HEK293T (cell line): Measurements from ENCODE around the gene LARP4B.

Source experiments
- CTCF ChIA-PET: fragments of 350-600 bp; formaldehyde crosslinking; extraction: SDS; loops from one replicate; lab custom pipeline; 2021; ENCODE audit warnings: antibody characterized with exemption, inconsistent platforms; lab: Yijun Ruan, JAX
- POLR2A ChIA-PET: fragments of 350-600 bp; formaldehyde crosslinking; extraction: SDS; loops from one replicate; lab custom pipeline; 2020; ENCODE audit warnings: antibody characterized with exemption, inconsistent platforms; lab: Yijun Ruan, JAX
- DNase-seq: peaks from one replicate; pipeline ENCODE4 v3.0.0; 2012; ENCODE audit warnings: mixed read lengths; ENCODE audit errors: extremely low spot score
- ARNT ChIP-seq: fragments of 450-650 bp; IDR thresholded peaks from 2 replicates; pipeline ENCODE4 v1.6.1; 2017; ENCODE audit warnings: mild to moderate bottlenecking
- BHLHE40 ChIP-seq: fragments of 450-650 bp; IDR thresholded peaks from 2 replicates; pipeline ENCODE4 v1.6.1; 2016; ENCODE audit warnings: mild to moderate bottlenecking, moderate library complexity, borderline replicate concordance
- CTBP1 ChIP-seq: fragments of 450-650 bp; IDR thresholded peaks from 2 replicates; pipeline ENCODE4 v1.6.1; 2016; ENCODE audit warnings: borderline replicate concordance
- ELF4 ChIP-seq: fragments of 450-650 bp; IDR thresholded peaks from 2 replicates; pipeline ENCODE4 v1.6.1; 2017; ENCODE audit warnings: antibody characterized with exemption
- FOXA1 ChIP-seq: fragments of 450-650 bp; IDR thresholded peaks from 2 replicates; pipeline ENCODE4 v1.6.1; 2016; ENCODE audit warnings: mild to moderate bottlenecking
- FOXK2 ChIP-seq: fragments of 450-650 bp; IDR thresholded peaks from 2 replicates; pipeline ENCODE4 v1.6.1; 2016; ENCODE audit warnings: mild to moderate bottlenecking
- FOXM1 ChIP-seq: fragments of 450-650 bp; IDR thresholded peaks from 2 replicates; pipeline ENCODE4 v1.6.1; 2017; ENCODE audit warnings: mild to moderate bottlenecking, borderline replicate concordance
- HDGF ChIP-seq: fragments of 450-650 bp; IDR thresholded peaks from 2 replicates; pipeline ENCODE4 v1.6.1; 2017; ENCODE audit warnings: antibody characterized with exemption, borderline replicate concordance
- L3MBTL2 ChIP-seq: fragments of 450-650 bp; conservative IDR thresholded peaks from 2 replicates; pipeline ENCODE4 v1.6.1; 2016; ENCODE audit warnings: mild to moderate bottlenecking
- LEF1 ChIP-seq: fragments of 450-650 bp; IDR thresholded peaks from 2 replicates; pipeline ENCODE4 v1.6.1; 2017; ENCODE audit warnings: mild to moderate bottlenecking, borderline replicate concordance
- NFRKB ChIP-seq: fragments of 450-650 bp; IDR thresholded peaks from 2 replicates; pipeline ENCODE4 v1.6.1; 2016; ENCODE audit warnings: mild to moderate bottlenecking, moderate library complexity
- SP1 ChIP-seq: fragments of 450-650 bp; IDR thresholded peaks from 2 replicates; pipeline ENCODE4 v1.6.1; 2017
- SUZ12 ChIP-seq: fragments of 450-650 bp; IDR thresholded peaks from 2 replicates; pipeline ENCODE4 v1.6.1; 2016; ENCODE audit warnings: mild to moderate bottlenecking
- TARDBP ChIP-seq: fragments of 450-650 bp; IDR thresholded peaks from 2 replicates; pipeline ENCODE4 v1.6.1; 2016
- ZNF384 ChIP-seq: fragments of 450-650 bp; IDR thresholded peaks from 2 replicates; pipeline ENCODE4 v1.6.1; 2016
- TF ChIP-seq, protein P1 (sequence below): fragments of 450-650 bp; IDR thresholded peaks from 2 replicates; pipeline ENCODE4 v1.6.1; 2016

The LARP4B gene

GRCh38 chr10:780536-781524, 150.7 kb downstream of the LARP4B start:
- ChIA-PET CTCF (no interaction called here), POLR2A (no interaction called here)
- no peak for DNase-seq
- no peak for TF ChIP-seq SP1
- TF ChIP-seq FOXM1, result no peak
- TF ChIP-seq NFRKB, result no peak
- TF ChIP-seq FOXK2, result no peak
- no peak for TF ChIP-seq TARDBP
- no peak for TF ChIP-seq SUZ12
- no peak for TF ChIP-seq FOXA1
- TF ChIP-seq, protein P1, sequence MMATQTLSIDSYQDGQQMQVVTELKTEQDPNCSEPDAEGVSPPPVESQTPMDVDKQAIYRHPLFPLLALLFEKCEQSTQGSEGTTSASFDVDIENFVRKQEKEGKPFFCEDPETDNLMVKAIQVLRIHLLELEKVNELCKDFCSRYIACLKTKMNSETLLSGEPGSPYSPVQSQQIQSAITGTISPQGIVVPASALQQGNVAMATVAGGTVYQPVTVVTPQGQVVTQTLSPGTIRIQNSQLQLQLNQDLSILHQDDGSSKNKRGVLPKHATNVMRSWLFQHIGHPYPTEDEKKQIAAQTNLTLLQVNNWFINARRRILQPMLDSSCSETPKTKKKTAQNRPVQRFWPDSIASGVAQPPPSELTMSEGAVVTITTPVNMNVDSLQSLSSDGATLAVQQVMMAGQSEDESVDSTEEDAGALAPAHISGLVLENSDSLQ, result no peak
- TF ChIP-seq BHLHE40, result no peak
- no peak for TF ChIP-seq CTBP1
- no peak for TF ChIP-seq HDGF
- TF ChIP-seq ARNT, result no peak
- no peak for TF ChIP-seq ELF4
- TF ChIP-seq L3MBTL2, result no peak
- TF ChIP-seq ZNF384, result no peak
- TF ChIP-seq LEF1, result no peak

DNA sequence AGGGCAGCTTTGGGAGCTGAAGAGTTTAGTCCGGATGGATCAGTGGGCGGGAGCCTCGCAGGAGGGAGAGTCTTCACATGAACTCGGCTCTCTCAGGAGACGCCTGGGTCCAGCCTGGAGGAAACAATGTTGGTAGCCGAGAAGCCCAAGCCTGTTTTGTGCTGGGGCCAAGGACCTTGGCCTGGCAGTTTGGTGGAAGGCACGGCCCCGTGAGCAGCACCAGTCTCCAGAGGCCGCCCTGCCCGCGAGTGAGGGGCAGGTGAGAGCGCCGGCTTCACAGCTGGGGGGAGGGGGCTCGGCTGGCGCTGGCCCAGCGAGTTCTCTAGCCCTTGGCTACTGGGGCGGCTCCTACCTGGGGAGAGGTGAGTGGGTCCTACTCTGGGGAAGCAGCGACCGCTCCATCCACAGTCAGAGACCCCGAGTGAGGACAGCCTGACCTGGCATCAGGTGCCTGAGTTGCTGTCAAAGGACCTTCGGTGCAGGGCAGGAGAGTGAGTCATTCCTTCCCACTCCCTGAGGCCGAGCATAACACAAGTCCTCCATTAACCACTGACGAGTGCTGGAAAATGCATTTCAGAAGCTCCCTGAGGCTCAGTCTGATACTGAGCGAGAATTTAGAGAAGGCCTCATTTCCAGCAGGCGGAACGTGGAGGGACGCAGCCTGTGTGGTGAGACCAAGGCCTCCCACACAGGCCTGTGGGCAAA, 152.7 kb downstream of the LARP4B start:
- DNase-seq, result no peak
- ChIA-PET CTCF (no interaction called here), POLR2A (no interaction called here)
- TF ChIP-seq ELF4 (no peak), LEF1 (no peak), HDGF (no peak), BHLHE40 (no peak), ZNF384 (no peak)
- TF ChIP-seq, protein P1, result no peak

DNA sequence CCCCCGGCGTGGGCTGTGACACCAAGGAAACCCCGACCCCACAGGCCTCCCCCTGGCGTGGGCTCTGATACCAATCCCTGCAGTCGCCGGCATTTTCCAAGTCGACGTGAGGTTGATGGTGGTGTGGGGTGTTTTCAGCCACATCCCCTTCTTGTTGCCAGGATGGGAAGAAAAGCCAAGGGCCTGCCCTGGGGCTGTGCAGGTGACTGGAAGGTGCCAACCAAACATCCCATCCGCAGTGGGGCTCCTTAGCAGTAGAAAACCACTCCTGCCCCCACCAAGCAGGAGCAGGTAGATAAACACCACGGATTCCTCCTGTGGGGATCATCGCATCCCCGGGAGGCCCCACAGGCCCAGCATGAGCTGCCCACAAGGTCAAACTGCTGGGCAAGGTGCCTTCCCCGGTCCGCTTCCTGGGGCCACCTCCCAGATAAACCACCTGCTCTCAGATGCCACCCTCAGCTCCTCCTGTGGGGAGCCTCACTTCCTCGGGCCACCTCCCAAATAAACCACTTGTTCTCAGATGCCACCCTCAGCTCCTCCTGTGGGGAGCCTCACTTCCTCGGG, 153.5 kb downstream of the LARP4B start:
- ChIA-PET CTCF (no interaction called here), POLR2A (no interaction called here)

GRCh38 chr10:776772-777171, 154.7 kb downstream of the LARP4B start:
- no peak for TF ChIP-seq L3MBTL2
- TF ChIP-seq FOXM1, result no peak
- TF ChIP-seq SUZ12, result no peak
- TF ChIP-seq NFRKB, result no peak
- TF ChIP-seq BHLHE40, result no peak
- TF ChIP-seq TARDBP, result no peak
- TF ChIP-seq HDGF, result no peak
- no peak for TF ChIP-seq SP1
- TF ChIP-seq FOXK2, result no peak
- TF ChIP-seq CTBP1, result no peak
- no peak for TF ChIP-seq LEF1
- TF ChIP-seq ARNT, result no peak
- no peak for TF ChIP-seq ELF4
- no peak for TF ChIP-seq FOXA1
- ChIA-PET CTCF (no interaction called here), POLR2A (no interaction called here)
- no peak for DNase-seq

More for the DNA sequence above, 153.5 kb downstream of the LARP4B start:
- DNase-seq, result no peak
- no peak for TF ChIP-seq LEF1
- no peak for TF ChIP-seq HDGF
- no peak for TF ChIP-seq SUZ12
- TF ChIP-seq FOXK2, result no peak
- no peak for TF ChIP-seq SP1
- no peak for TF ChIP-seq ARNT
- TF ChIP-seq FOXA1, result no peak
- no peak for TF ChIP-seq ELF4

DNA sequence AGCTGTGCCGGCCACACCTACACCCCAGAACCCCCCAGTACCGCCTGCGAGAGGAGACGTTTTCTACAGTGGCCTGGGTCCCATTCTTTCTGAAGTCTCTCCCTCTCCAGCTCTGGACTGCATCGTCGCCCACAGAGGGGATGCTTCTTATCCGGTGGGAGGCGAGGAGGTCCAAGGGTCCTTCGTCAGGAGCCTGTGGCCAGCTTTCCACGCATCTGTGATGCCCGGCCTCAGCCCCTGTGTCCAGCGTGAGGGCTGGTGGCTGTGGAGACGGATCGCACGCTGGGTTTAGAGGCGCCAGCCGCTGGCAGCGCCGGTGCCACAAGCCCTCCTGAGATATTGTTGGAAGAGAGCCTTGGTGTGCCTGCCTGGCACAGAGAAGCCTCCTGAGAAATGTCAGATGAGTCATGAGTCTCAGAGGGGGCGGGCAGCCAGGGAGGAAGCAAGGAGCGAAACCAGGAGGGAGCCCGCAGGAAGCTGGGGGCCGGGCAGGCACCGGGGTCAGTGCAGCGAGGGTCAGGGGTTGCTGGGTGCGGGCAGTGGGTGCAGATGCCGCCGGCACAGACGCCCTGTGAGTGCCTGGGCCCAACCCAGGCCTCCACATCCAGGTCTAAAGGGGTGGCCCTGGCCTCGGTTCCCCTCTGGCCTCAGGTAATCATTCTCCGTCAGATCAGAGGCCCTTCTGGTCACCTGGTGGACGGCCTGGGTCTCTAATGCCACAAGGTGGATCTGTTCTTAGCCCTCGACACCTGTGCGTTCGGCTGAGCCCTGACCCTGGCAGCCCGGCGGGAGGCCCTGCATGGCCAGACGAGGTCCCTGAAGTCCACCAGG, 156.0 kb downstream of the LARP4B start:
- ChIA-PET POLR2A (no interaction called here), CTCF (no interaction called here)
- DNase-seq, result no peak
- no peak for TF ChIP-seq HDGF
- TF ChIP-seq LEF1, result no peak
- no peak for TF ChIP-seq NFRKB
- no peak for TF ChIP-seq ARNT
